Measurements from ENCODE around the gene ADH1C.

DNA sequence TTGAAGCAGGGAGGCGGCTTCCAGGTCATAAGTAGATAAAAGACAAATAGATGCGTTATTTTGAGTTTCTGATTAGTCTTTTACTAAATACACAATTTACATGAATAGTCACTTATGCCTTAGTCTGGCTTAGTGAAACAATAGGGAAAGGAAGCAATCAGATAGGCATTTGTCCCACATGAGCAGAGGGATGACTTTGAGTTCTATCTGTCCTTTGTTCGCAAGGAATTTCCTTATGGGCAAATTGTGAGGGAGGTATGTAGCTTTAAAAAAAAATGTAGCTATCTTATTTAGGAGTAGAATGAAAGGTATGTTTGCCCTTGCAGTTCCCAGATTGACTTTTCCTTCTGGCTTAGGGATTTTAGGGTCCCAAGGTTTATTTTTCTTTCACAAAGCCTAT is 26.3 kb upstream of the ADH1C start:
- TF ChIP-seq, protein P1, sequence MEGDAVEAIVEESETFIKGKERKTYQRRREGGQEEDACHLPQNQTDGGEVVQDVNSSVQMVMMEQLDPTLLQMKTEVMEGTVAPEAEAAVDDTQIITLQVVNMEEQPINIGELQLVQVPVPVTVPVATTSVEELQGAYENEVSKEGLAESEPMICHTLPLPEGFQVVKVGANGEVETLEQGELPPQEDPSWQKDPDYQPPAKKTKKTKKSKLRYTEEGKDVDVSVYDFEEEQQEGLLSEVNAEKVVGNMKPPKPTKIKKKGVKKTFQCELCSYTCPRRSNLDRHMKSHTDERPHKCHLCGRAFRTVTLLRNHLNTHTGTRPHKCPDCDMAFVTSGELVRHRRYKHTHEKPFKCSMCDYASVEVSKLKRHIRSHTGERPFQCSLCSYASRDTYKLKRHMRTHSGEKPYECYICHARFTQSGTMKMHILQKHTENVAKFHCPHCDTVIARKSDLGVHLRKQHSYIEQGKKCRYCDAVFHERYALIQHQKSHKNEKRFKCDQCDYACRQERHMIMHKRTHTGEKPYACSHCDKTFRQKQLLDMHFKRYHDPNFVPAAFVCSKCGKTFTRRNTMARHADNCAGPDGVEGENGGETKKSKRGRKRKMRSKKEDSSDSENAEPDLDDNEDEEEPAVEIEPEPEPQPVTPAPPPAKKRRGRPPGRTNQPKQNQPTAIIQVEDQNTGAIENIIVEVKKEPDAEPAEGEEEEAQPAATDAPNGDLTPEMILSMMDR (conservative IDR thresholded peaks at IDR 0.05; ENCODE audit: low read length): no peak
- no peak for TF ChIP-seq EZH2phosphoT487 (IDR thresholded peaks at IDR 0.05; ENCODE audit: borderline replicate concordance, low read depth, low read length)

Measured in OCI-LY7 (cell line).